GM10248 (cell line): ENCODE data around the gene HOXA11.

Experiments used
- CTCF ChIA-PET: fragments of 300-600 bp; sonication (Branson Sonifier 250); formaldehyde crosslinking; extraction: SDS; loops from one replicate; lab custom pipeline; 2021; ENCODE audit warnings: antibody characterized with exemption; lab: Yijun Ruan, JAX
- POLR2A ChIA-PET: fragments of 350-650 bp; sonication (Branson Sonifier 250); formaldehyde crosslinking; extraction: SDS; loops from one replicate; lab custom pipeline; 2020; ENCODE audit warnings: antibody characterized with exemption; lab: Yijun Ruan, JAX
- DNase-seq: peaks from one replicate; pipeline ENCODE4 v3.0.0; 2012; ENCODE audit errors: extremely low spot score
- CTCF ChIP-seq: IDR thresholded peaks from 2 replicates; pipeline ENCODE4 v1.5.1; 2012; ENCODE audit warnings: mild to moderate bottlenecking, low read depth; ENCODE audit errors: extremely low read depth, missing control alignments, control extremely low read depth

The HOXA11 gene

GRCh38 chr7:27140126-27140857 is 44.7 kb downstream of the HOXA11 start:
- ChIA-PET POLR2A (no interaction called here), CTCF (no interaction called here)
- no peak for TF ChIP-seq CTCF
- DNase-seq = no peak

- no peak for TF ChIP-seq CTCF
- POLR2A ChIA-PET = no interaction called here
- CTCF ChIA-PET = no interaction called here
- DNase-seq = no peak
Observed at GRCh38 chr7:27139334-27140125, 45.5 kb downstream of the HOXA11 start.

GRCh38 chr7:27138985-27139333 is 46.1 kb downstream of the HOXA11 start:
- no peak for DNase-seq
- CTCF ChIA-PET = no interaction called here
- no peak for TF ChIP-seq CTCF
- POLR2A ChIA-PET = no interaction called here

- ChIA-PET POLR2A (no interaction called here), CTCF (no interaction called here)
- TF ChIP-seq CTCF = no peak
- DNase-seq = no peak
Observed at GRCh38 chr7:27138472-27138871, 46.6 kb downstream of the HOXA11 start.

GRCh38 chr7:27137640-27138315 is 47.3 kb downstream of the HOXA11 start:
- CTCF ChIA-PET = no interaction called here
- POLR2A ChIA-PET = no interaction called here
- TF ChIP-seq CTCF = no peak
- DNase-seq = no peak

GRCh38 chr7:27134392-27134791 is 50.6 kb downstream of the HOXA11 start:
- no peak for DNase-seq
- CTCF ChIA-PET = interaction anchor here (1.0 kb wide), 1 partner anchor 9 kb away, joined by 5 read pairs; the partner anchor contains the start of gene HOXA5
- TF ChIP-seq CTCF = no peak
- POLR2A ChIA-PET = no interaction called here
